HCT116 (cell line): ENCODE measurements around the gene SNRPA.
A peak's percentile ranks its signal among the peaks of the same experiment; 100 is the strongest.

Experiments
- CEBPB ChIP-seq: IDR thresholded peaks from 2 replicates; pipeline ENCODE4 v1.6.1; 2012; ENCODE audit warnings: low read depth
- EZH2 ChIP-seq: fragments of 200-600 bp; sonication (generic); IDR thresholded peaks from 2 replicates; pipeline ENCODE4 v1.6.1; 2017; ENCODE audit warnings: antibody characterized with exemption, mixed run types
- EZH2phosphoT487 ChIP-seq: fragments of 200-600 bp; IDR thresholded peaks from 2 replicates; pipeline ENCODE4 v1.6.1; 2018; ENCODE audit warnings: antibody characterized with exemption, borderline replicate concordance
- JUND ChIP-seq: IDR thresholded peaks from 2 replicates; pipeline ENCODE4 v1.6.1; 2012
- MAX ChIP-seq: IDR thresholded peaks from 2 replicates; pipeline ENCODE4 v1.6.1; 2012
- POLR2A ChIP-seq: IDR thresholded peaks from 2 replicates; pipeline ENCODE4 v1.7.0; 2011; ENCODE audit warnings: borderline replicate concordance; ENCODE audit not compliant: insufficient read depth, insufficient read length; ENCODE audit errors: extremely low read depth
- POLR2AphosphoS5 ChIP-seq: IDR thresholded peaks from 2 replicates; pipeline ENCODE4 v1.6.1; 2011; ENCODE audit warnings: mild to moderate bottlenecking, low read depth, low read length, moderate library complexity
- SRF ChIP-seq: IDR thresholded peaks from 2 replicates; pipeline ENCODE4 v1.6.1; 2012; ENCODE audit warnings: low read depth
- TCF7L2 ChIP-seq: IDR thresholded peaks from 2 replicates; pipeline ENCODE4 v1.7.0; 2011; ENCODE audit warnings: borderline replicate concordance, inconsistent platforms; ENCODE audit not compliant: insufficient read depth, insufficient read length; ENCODE audit errors: extremely low read depth
- ZNF274 ChIP-seq: fragments of 200-500 bp; sonication (Bioruptor generic); IDR thresholded peaks from 2 replicates; pipeline ENCODE4 v1.6.1; 2014; ENCODE audit warnings: mild to moderate bottlenecking, low read depth, low read length, inconsistent platforms
- TF ChIP-seq, protein P1 (sequence below): IDR thresholded peaks from 2 replicates; pipeline ENCODE4 v1.6.1; 2012
- TF ChIP-seq, protein P2 (sequence below), 3 experiments: fragments of 200-600 bp in 1 of 3; sonication (generic) in 1 of 3; IDR thresholded peaks in 2 of 3; conservative IDR thresholded peaks in 1 of 3; 2 replicates each; pipeline ENCODE4 v1.5.1; 2012 to 2017; ENCODE audit warnings: low read depth in 2 of 3, low read length in 2 of 3, antibody characterized with exemption in 1 of 3, borderline replicate concordance in 1 of 3, control low read depth in 1 of 3, mild to moderate bottlenecking in 1 of 3, mixed read lengths in 1 of 3, mixed run types in 1 of 3, moderate library complexity in 1 of 3; ENCODE audit not compliant: insufficient read depth in 1 of 3
- TF ChIP-seq, protein P3 (sequence below): IDR thresholded peaks from 2 replicates; pipeline ENCODE4 v1.6.1; 2012; ENCODE audit warnings: low read depth

DNA sequence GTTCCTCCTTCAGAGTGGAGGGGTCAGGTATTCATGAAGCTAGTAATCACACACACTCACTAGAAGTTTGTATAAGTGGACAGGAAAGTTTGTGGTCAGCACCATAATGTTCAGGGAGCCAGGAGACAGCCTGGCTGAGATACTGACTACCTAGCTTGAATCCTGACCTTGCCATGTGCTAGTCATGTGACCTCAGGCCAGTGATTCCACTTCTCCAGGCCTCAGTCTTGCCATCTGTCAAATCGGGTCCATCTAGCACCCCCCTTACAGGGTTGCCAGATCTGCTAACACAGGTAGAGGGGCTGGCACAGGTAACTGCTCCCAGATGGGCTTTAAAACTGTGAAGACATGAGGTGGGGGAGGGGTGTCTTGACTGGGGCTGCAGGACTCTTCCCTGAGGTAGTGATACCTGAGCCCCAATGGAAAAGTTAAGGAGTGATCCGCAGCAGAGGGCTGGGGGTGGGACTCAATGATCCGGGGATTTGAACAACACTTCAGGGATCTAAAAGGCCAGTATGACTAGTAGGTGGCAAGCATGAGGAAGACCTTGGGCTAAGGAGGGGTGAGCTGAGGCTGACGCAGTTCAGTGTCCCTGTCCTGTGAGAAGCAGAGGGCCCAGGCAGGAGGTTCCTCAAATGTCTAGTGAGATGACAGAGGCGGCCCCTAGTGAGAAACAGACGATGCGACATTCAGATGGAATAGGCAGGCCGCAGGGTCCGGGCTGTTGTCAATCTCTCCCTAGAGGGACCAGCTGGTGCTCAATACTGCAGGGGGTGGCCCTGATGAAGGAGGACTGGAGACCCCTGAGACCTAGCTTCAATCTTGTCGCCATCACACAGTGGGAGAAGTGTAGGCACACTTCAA lies 9.2 kb upstream of the SNRPA start:
- TF ChIP-seq TCF7L2 (no peak), EZH2phosphoT487 (no peak), EZH2 (no peak), POLR2A (no peak), ZNF274 (no peak), POLR2AphosphoS5 (peak; percentile 30; the same call in 1 of the 2 replicates), SRF (no peak), MAX (no peak), CEBPB (no peak), JUND (no peak)
- TF ChIP-seq, protein P1, sequence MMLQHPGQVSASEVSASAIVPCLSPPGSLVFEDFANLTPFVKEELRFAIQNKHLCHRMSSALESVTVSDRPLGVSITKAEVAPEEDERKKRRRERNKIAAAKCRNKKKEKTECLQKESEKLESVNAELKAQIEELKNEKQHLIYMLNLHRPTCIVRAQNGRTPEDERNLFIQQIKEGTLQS: no peak
- TF ChIP-seq, protein P2, sequence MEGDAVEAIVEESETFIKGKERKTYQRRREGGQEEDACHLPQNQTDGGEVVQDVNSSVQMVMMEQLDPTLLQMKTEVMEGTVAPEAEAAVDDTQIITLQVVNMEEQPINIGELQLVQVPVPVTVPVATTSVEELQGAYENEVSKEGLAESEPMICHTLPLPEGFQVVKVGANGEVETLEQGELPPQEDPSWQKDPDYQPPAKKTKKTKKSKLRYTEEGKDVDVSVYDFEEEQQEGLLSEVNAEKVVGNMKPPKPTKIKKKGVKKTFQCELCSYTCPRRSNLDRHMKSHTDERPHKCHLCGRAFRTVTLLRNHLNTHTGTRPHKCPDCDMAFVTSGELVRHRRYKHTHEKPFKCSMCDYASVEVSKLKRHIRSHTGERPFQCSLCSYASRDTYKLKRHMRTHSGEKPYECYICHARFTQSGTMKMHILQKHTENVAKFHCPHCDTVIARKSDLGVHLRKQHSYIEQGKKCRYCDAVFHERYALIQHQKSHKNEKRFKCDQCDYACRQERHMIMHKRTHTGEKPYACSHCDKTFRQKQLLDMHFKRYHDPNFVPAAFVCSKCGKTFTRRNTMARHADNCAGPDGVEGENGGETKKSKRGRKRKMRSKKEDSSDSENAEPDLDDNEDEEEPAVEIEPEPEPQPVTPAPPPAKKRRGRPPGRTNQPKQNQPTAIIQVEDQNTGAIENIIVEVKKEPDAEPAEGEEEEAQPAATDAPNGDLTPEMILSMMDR (IDR thresholded peaks at IDR 0.05 in 2 of 3, conservative IDR thresholded peaks at IDR 0.05 in 1 of 3; ENCODE audit: borderline replicate concordance in 1 of 3, insufficient read depth in 1 of 3, low read depth in 2 of 3, low read length in 2 of 3): no peak
- TF ChIP-seq, protein P3, sequence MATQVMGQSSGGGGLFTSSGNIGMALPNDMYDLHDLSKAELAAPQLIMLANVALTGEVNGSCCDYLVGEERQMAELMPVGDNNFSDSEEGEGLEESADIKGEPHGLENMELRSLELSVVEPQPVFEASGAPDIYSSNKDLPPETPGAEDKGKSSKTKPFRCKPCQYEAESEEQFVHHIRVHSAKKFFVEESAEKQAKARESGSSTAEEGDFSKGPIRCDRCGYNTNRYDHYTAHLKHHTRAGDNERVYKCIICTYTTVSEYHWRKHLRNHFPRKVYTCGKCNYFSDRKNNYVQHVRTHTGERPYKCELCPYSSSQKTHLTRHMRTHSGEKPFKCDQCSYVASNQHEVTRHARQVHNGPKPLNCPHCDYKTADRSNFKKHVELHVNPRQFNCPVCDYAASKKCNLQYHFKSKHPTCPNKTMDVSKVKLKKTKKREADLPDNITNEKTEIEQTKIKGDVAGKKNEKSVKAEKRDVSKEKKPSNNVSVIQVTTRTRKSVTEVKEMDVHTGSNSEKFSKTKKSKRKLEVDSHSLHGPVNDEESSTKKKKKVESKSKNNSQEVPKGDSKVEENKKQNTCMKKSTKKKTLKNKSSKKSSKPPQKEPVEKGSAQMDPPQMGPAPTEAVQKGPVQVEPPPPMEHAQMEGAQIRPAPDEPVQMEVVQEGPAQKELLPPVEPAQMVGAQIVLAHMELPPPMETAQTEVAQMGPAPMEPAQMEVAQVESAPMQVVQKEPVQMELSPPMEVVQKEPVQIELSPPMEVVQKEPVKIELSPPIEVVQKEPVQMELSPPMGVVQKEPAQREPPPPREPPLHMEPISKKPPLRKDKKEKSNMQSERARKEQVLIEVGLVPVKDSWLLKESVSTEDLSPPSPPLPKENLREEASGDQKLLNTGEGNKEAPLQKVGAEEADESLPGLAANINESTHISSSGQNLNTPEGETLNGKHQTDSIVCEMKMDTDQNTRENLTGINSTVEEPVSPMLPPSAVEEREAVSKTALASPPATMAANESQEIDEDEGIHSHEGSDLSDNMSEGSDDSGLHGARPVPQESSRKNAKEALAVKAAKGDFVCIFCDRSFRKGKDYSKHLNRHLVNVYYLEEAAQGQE: no peak
